ENCODE results near the gene FGG. TPM values are rescaled to one million over a fixed set of nuclear protein-coding genes. Genes with fewer than 3 reads are reported as not detected.

The FGG gene
- total and polyA plus RNA-seq, 2 donors from 2014 or later = 1.8 to 2.8 TPM

GRCh38 chr4:154585369-154586018, 27.0 kb downstream of the FGG start:
- no peak for DNase-seq
- H3K9me3 ChIP-seq (ENCODE audit: control insufficient read depth in 2 of 3, insufficient read depth in 1 of 3, low read length in 3 of 3) = no peaks in the 10 kb centered on the region
- H3K4me3 ChIP-seq (ENCODE audit: low read length in 3 of 3) = no peak overlapping the region
- no peak overlapping the region for H3K9ac ChIP-seq (ENCODE audit: low read length in 3 of 3)
- FAIRE-seq = no peak
- H3K27me3 ChIP-seq (ENCODE audit: control insufficient read depth, insufficient read depth, low read length) = no peaks in the 10 kb centered on the region
- no peak overlapping the region for H3K27ac ChIP-seq (ENCODE audit: low read depth in 2 of 2, low read length in 2 of 2)
- H3K4me1 ChIP-seq (ENCODE audit: control insufficient read depth in 2 of 3, insufficient read depth in 2 of 3, low read depth in 1 of 3, low read length in 3 of 3) = no peaks in the 10 kb centered on the region
- no peak for TF ChIP-seq CTCF (IDR thresholded peaks at IDR 0.05; ENCODE audit: borderline replicate concordance, extremely low read depth, insufficient read depth)
- H3K36me3 ChIP-seq (ENCODE audit: control insufficient read depth in 2 of 3, insufficient read depth in 3 of 3, low read length in 3 of 3) = no peaks in the 10 kb centered on the region
- intact Hi-C loops (cut with DNase I) = no loop called here

GRCh38 chr4:154584259-154584658, 28.2 kb downstream of the FGG start:
- Histone ChIP-seq H3K27ac (ENCODE audit: low read depth in 2 of 2, low read length in 2 of 2) (no peak overlapping the region), H3K9me3 (ENCODE audit: control insufficient read depth in 2 of 3, insufficient read depth in 1 of 3, low read length in 3 of 3) (no peaks in the 10 kb centered on the region), H3K4me1 (ENCODE audit: control insufficient read depth in 2 of 3, insufficient read depth in 2 of 3, low read depth in 1 of 3, low read length in 3 of 3) (no peaks in the 10 kb centered on the region), H3K9ac (ENCODE audit: low read length in 3 of 3) (no peak overlapping the region), H3K27me3 (ENCODE audit: control insufficient read depth, insufficient read depth, low read length) (no peaks in the 10 kb centered on the region), H3K36me3 (ENCODE audit: control insufficient read depth in 2 of 3, insufficient read depth in 3 of 3, low read length in 3 of 3) (no peaks in the 10 kb centered on the region), H3K4me3 (ENCODE audit: low read length in 3 of 3) (no peak overlapping the region)
- intact Hi-C loops (cut with DNase I) = no loop called here
- FAIRE-seq (no peak), DNase-seq (no peak)
- TF ChIP-seq CTCF (IDR thresholded peaks at IDR 0.05; ENCODE audit: borderline replicate concordance, extremely low read depth, insufficient read depth) = no peak

GRCh38 chr4:154583677-154584076, 28.8 kb downstream of the FGG start:
- no peaks in the 10 kb centered on the region for H3K4me1 ChIP-seq (ENCODE audit: control insufficient read depth in 2 of 3, insufficient read depth in 2 of 3, low read depth in 1 of 3, low read length in 3 of 3)
- no peak overlapping the region for H3K4me3 ChIP-seq (ENCODE audit: low read length in 3 of 3)
- H3K9ac ChIP-seq (ENCODE audit: low read length in 3 of 3) = no peak overlapping the region
- TF ChIP-seq CTCF (IDR thresholded peaks at IDR 0.05; ENCODE audit: borderline replicate concordance, extremely low read depth, insufficient read depth) = no peak
- no peaks in the 10 kb centered on the region for H3K36me3 ChIP-seq (ENCODE audit: control insufficient read depth in 2 of 3, insufficient read depth in 3 of 3, low read length in 3 of 3)
- H3K27ac ChIP-seq (ENCODE audit: low read depth in 2 of 2, low read length in 2 of 2) = no peak overlapping the region
- H3K9me3 ChIP-seq (ENCODE audit: control insufficient read depth in 2 of 3, insufficient read depth in 1 of 3, low read length in 3 of 3) = no peaks in the 10 kb centered on the region
- intact Hi-C loops (cut with DNase I) = no loop called here
- H3K27me3 ChIP-seq (ENCODE audit: control insufficient read depth, insufficient read depth, low read length) = no peaks in the 10 kb centered on the region
- no peak for DNase-seq
- no peak for FAIRE-seq

- FAIRE-seq (no peak), DNase-seq (no peak)
- H3K36me3 ChIP-seq (ENCODE audit: control insufficient read depth in 2 of 3, insufficient read depth in 3 of 3, low read length in 3 of 3) = no peaks in the 10 kb centered on the region
- no peaks in the 10 kb centered on the region for H3K9me3 ChIP-seq (ENCODE audit: control insufficient read depth in 2 of 3, insufficient read depth in 1 of 3, low read length in 3 of 3)
- no peaks in the 10 kb centered on the region for H3K27me3 ChIP-seq (ENCODE audit: control insufficient read depth, insufficient read depth, low read length)
- H3K4me1 ChIP-seq (ENCODE audit: control insufficient read depth in 2 of 3, insufficient read depth in 2 of 3, low read depth in 1 of 3, low read length in 3 of 3) = no peaks in the 10 kb centered on the region
- no peak for TF ChIP-seq CTCF (IDR thresholded peaks at IDR 0.05; ENCODE audit: borderline replicate concordance, extremely low read depth, insufficient read depth)
- intact Hi-C loops (cut with DNase I) = no loop called here
- no peak overlapping the region for H3K27ac ChIP-seq (ENCODE audit: low read depth in 2 of 2, low read length in 2 of 2)
- H3K4me3 ChIP-seq (ENCODE audit: low read length in 3 of 3) = no peak overlapping the region
- H3K9ac ChIP-seq (ENCODE audit: low read length in 3 of 3) = no peak overlapping the region
Measured at GRCh38 chr4:154583230-154583629, 29.2 kb downstream of the FGG start.

All from kidney (tissue), 14 donors.